CD4-positive, alpha-beta T cell treated with Interleukin-15 for 1 hour (primary cell): ENCODE results near the gene SULT1C2.

Experiments
- DNase-seq: peaks from one replicate; pipeline ENCODE4 v3.0.0-alpha.2; 2020

The SULT1C2 gene

DNA sequence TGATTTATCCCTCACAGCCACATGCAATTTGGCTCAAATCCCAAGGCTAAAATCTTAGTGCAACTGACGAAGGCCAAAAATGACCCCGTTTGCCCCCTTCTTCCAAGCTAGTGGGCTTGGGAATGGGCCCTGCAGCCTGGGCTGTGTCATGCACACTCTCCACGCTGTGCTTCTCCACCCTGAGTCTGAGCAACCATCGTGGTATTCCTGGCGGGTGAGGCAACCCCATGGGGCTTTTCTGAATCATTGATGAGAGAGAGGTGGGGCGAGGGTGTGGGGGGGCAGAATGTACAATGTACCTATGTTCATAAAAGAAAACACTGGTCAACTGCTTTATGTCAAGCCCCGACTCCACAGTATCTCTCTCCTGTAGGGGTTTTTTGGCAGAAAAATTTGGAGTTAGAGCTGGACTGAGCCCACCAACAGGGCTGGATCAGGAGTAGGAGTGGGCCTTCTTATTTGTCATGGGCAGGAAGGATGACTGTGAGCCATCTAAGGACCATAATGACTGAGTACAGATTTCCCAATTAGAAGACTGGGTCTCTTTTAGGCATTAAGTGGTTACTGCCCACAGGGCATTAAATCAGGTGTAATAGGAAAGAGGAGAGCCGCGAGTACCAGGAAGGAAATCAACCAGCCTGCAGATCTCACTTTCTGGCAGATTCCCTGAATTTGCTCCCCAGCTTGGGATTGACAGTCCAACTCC is 8.9 kb downstream of the SULT1C2 start:
- DNase-seq: no peak

DNA sequence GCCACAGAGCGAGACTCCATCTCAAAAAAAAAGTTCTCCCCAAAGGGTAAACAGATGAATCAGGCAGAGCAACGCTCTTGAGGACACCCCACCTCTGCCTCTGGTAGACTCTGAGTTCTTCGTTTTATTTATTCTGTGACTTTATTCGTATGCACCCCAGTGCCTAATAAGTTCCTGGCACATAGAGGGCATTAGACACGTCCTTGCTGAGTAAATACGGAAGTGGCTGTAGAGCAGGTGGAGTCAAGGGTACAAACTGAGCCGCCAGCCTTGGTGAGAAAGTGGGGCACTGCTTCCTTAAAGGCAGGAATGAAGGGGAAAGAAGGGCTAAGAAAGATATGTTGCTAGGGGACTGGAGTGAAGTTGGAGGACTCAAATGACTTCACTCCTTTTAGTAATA is 12.9 kb downstream of the SULT1C2 start:
- DNase-seq: no peak

DNA sequence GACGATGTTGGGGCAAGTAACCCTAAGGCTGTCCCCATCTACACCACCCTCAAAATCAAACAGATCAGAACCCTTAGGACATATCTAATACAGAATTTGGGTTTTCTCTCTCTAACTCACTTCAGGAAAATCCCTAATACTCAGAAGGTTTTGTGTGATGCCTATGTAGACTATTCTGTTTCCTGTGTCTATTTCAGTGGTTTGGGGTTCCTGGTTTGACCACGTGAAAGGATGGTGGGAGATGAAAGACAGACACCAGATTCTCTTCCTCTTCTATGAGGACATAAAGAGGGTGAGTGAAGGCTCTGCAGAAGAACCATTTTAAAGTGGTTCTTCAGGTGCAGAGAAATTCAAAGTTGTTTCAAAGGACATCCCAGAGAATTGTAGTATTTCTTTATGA is 16.3 kb downstream of the SULT1C2 start:
- no peak for DNase-seq

DNA sequence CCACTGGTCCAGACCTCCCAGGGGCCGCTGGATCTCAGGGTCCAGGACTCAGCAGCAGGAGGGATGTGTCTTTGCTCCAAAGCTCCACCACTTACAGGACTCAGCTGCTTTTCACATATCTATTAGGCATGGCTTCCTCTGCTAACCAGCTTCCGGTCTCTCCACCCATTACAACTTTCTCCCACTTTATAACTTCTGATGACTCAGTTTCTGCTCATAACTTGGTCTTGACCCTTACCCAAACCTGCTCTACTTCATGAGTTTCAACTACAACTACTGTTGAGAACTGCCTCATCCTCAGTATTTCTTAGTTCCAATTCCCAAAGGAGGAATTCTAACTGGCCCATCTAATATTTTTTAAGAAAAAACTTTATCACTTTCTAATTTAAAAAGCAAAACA is 17.2 kb downstream of the SULT1C2 start:
- no peak for DNase-seq

DNA sequence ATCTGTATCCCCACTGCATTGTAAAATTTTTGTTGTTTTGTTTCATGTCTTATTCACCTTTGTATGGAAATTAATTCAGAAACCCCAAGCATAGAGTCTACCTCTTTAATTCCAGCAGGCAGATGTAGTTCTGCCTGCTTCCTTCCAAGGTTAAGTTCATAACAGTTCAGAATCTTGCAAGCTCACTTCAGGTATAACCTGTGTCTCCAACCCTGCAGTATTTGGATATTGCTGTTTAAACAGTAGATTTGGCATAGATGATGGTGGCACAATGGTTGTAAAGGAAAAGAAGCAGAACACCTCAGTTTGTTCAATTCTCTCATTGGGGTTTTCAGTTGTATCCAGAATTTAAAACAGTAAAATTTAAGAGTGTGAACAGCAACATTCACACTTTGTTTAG is 21.2 kb downstream of the SULT1C2 start:
- no peak for DNase-seq

DNA sequence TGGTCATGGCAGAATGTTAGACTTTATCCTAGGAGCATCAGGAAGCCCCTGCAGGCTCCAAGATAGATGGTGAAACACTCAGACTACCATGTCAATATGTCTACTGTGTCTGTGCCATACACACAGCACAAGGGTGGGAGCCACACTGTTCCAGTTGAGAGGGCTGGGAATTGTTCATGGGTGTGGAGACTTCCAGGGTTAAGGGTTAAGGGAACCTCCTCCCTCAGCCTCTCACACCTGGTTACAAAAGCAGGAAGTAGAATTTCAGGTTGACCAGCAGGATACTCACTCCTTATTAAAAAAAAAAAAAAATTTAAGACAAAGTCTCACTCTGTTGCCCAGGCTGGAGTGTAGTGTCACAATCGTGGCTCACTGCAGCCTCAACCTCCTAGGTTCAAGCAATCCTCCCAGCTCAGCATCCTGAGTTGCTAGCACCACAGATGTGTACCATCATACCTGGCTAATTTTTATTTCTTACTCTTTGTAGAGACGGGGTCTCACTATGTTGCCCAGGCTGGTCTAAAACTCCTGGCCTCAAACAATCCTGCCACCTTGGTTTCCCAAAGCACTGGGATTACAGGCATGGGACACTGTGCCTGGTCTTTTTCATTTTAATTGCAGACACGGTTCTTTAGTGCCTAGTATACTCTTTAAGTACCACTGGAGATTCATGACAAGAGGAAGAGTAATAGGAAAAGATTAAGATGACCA is 26.0 kb downstream of the SULT1C2 start:
- DNase-seq: no peak

DNA sequence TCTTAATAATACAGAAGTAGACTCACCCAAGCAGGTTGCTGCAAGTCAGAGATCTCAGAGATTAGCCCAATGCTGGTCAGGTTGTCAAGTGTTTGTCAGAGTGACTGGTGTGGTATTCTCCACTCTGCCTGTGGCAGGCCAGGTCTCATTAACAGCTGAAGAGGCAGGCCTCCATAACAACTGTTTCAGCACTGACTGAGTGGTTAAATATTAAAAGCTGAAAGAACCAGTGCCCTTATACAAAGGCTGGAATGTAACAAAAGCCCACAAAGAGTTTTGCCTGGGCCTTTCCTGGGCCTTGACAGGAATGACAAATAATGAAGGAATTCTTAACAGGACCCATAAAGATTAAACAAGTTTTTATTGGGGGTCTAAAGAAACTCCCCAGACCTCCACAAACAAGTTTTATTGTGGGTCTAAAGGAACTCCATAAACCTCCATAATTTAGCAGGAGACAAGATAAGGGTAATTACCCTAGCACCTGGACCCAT is 26.8 kb downstream of the SULT1C2 start:
- DNase-seq: no peak

DNA sequence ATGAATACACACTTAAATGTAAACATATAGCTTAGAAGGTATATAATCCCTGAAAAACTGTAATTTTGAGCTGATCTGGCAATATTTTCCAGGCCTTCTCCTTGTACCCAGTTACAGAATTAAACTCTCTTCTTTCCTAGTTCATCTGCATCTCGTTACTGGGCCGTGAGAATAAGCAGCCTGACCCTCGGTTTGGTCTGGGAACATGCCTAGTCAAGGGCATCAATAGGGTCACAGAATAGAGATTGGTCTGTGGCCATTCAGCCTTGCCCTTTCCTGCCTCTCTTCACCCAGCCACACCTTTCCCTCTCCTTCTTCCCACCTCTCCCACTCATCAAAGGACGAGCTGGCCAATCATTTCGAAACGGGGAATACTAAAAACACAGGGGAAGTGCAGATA is 27.3 kb downstream of the SULT1C2 start:
- DNase-seq: no peak

DNA sequence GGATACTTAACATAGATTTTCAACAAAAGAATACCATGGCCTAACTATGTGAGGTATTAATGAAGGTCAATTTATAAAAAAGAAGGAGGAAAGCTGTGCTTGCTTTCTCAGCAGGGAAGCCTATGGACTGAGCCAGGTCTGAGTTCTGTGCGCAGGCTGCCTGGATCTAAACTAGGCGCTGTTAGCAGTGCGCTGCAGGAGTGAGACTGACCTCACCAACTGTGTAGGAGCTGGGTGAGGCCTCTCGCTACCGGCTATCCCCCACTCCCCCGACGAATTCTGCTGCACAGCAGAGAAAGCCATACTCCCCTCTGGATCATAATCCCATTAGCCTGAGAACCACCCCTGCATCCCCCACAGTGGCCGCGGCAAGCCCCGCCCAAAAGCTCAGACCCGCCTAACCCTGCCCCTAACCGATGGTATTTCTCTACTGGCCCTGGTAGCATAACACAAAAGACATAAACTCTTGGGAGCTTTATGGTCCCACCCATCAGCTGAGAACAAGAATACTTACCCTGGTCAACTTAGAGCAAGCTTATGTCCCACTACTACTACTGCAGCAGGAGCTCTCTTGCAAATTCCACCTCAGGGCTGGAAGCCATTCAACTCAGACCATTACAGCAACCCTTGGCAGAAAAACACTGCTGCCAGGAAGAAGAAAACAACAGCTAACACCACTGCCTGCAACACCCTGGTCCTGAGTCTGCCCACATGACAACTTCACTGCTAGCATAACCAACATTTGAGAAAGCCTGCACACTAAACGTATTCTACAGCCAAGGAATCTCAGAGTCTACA is 28.0 kb downstream of the SULT1C2 start:
- DNase-seq: no peak

DNA sequence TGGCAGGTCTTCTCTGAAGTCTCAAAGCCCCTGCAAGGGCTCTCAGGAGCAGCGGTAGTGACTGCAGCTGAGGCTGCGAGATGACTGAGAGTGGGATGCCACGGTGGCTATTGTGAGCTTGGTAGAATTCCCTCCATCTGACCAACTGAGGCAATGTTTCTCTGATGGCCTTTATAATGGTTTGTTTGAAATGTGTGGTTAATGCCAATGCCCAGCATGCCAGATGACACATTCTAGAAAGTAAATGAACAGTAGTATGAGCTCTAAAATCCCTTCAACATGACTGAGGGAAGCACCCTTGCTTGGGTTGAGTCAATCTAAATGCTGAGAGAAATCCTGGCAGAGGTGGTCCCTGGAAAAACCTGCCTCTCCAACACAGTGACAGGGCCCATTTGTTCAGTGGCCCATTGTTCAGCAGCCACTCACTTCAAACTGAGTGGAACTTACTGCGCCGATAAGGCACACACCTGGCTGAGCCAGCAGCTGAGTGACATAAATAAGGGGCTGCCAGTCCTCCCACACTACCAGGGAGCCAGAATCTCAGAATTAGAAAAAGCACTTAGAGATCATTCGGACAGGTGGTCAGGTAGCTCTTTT is 31.7 kb downstream of the SULT1C2 start:
- DNase-seq: no peak

DNA sequence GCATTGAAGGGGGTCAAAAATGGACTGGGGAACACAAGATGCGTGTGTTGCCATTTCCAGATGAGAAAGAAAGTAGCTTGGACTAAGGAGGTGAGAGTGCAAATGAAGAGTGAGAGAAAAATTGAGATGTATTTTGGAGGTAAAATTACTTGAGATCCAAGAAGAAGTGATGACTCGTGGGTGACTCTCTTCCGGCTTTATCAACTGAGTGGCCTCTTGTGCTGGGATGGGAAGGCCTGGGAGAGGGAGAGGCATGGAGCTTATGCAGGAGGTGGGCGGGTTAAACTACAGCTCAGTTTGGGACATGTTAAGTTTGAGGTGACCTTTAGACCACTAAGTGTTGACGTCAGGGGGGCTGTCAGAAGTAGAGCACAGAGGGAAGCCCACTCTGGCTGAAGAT is 34.9 kb downstream of the SULT1C2 start:
- no peak for DNase-seq

DNA sequence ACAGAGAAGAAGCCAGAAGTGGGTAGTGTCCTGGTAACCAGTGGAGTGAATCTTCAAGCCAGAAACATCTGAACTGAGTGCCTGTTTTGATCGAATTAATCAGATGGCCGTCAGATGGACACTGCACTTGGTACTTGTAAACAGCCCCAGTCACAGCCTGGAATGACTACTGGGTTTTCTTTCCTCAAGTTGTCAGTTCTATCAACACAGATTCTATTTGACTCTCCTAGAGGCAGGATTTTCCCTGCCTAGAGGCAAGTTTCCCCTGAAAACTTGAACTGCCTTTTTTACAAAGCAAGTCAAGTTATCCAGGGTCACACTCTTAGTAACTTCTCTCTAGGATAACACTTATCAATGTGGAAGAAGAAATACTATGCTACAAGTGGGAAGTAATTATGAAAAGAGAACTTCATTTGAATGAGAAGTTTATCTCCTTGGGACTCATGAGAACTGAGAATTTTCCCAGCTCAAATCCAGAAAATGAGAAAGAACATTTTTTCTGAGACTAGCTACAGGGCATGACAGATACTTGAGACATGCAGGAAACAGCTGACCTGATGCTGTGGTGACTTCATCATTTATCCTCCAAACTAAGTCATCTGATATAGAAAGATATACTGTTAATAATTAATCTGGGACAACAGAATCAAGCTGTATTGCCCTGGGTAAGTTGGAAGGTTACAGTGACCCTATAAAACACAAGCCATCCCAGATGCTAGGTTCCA is 36.0 kb downstream of the SULT1C2 start:
- DNase-seq: no peak

DNA sequence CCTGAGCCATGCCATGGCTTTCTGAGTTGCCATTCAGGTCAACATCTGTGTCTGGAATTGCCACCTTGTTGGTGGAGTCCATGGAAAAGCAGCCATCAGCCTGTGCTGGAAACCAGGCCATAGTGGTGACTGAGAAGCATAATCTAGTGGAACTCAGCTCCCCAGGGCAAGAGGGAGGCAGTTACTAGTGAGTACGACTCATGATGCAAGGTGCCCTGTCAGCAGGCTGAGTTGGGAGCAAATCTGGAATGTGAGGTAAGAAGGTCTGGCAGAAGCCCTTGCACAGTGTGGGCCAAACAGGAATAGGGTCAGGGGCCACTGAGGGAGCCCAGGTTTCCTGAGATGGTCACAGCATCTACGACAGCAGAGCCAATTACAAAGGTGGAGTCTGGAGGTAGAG is 37.1 kb downstream of the SULT1C2 start:
- DNase-seq: no peak

DNA sequence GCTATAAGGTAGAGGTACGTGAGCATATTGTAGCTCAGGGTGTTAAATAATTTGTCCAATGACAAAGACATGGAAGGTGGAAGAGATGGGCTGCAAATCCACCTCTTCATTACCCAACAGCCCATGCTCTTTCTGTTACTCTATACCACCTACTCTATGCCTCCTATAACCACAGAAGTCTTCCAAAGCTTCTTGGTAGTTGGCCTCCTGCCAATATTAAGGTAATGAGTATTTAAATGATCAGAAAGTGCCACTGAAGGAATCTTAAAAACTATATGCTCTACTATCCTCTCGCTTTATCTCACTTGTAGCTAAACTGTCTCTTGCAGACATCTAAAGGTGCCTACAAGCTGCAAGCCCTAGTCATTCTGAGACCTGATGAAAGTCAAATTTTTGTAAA is 41.1 kb downstream of the SULT1C2 start:
- DNase-seq: no peak

DNA sequence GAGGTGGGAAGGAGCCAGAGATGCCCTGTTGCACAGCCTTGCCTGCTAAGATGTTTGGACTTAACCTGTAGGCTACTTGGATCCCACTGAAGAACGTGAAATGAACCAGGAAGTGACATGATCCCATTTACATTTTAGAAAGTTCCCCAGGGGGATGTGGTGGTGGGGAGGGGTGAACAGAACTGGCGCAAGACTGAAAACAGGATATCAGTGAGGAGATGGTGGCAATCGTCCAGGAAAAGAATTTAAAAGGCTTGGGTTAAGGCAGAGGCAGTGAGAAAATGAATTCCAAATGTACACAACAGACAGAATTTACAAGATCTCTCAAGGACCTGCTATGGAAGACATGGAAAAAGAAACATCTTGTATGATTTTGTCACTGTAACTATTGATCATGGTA is 42.3 kb downstream of the SULT1C2 start:
- no peak for DNase-seq

DNA sequence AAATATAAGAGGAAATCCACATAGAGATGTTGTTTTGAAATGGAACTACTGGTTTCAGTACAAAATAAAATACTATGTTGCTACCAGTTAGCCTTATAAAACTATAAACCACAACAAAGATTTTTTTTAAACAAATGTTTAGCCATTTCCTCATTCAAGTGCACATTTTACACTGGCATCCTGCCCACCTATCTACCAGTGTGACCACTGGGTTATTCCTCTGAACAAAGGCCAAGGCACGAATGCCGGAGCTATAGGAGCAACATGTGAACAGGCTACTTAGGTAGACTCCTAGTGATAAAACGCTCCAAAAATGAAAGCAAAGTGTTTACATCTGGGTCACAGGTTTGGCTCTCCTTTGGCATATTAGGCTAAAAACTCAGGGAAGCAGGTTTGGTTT is 57.3 kb downstream of the SULT1C2 start:
- DNase-seq: no peak

DNA sequence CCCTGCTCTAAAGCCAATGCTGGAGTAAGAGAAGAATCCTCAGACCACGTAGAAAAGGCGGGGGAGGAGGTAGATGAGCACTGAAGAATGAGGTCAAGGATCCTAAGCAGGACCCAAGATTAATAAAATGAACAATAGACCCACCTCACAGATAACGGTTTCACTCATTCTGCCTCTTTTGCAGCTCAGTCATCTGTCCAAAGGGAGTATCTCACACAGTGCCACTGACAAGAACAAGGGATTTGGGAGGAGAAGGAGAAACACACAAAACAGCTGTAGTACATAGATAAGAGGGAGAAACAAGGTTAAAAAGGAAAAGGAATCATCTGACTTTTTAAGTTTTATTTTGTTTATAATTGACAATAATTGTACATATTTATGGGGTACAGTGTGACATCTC is 58.1 kb downstream of the SULT1C2 start:
- no peak for DNase-seq

DNA sequence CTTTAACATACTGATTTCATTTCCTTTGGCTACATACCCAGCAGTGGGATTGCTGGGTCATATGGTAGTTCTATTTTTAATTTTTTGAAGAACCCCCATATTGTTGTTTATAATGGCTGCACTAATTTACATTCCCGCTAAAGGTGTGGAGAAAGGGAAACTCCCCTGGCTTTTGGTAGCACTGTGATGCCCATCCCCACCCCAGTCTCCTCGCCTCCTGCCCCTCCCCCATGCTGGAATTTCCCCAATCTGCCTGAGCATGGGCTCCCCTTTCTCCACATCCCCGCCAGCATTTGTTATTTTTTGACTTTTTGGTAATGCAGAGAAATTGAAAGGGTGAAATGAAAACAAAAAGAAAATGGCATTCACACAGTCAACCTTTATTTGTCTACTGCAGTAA is 59.1 kb downstream of the SULT1C2 start:
- no peak for DNase-seq

DNA sequence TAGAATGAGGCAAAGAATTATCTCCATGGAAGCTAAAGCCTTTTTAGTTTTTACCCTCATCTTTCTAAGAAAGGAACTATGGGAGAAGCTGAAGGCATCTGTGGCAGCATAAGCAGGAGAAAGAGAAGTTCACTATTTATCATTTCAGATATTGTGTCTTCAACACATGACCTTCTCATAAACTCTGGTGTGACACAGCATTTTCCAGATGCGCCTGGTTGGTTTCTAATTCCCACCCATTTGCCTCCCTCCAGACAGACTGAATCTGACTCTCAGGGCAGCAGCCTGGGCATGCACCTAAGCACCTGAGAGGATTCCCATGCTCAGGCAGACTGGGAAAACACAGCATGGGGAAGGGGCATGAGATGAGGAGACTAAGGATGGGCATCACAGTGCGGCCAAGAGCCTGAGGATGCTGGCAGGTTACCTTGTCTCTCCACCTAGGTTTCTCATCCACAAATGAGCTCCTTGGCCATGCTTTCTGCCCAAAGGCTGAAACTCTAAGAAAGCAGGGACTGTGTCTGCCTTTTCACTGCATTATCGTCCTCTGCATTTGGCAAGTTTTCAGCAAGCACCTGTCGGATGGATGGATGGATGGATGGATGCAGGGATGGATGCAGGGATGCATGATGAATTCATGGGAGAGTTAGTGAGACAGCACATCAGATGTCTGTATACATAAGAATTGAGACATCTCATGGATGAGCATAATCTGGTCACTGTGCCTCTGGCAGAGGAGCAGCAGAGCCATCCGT is 60.3 kb downstream of the SULT1C2 start:
- no peak for DNase-seq

DNA sequence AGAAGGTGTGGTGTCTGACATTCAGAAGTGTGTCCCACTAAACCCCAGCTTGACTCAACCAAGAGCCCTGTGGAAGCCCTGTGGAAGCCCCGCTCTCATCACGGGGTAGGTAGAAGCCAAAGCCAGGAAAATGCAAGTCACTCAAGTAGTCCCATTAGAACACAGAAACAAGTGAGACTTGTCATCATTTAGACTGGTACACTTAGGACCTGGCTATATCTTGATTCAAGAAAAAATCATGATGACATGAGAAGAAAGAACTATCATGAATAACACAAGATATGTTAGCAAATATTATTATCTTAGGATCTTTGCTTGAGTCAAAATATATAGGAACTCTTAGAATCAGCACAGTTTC is 60.9 kb downstream of the SULT1C2 start:
- no peak for DNase-seq

DNA sequence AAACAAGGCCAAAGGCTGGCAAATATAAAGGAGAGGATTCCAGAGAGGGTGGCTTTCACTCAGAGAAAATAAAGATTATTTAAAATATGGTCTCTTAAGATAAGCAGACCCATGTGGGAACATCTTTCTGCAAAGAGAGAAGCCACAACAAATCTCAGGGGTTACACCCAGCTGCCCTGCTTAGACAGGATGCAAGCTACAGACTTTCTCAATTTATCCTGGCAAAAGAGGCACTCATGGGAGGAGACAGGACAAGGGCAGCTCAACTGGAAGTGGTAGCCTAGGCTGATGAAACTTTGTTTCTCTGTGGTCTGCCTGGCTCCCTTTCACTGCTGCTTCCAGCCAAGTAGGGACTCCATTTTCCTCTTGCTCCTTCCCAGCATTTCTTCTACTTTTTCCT is 63.2 kb downstream of the SULT1C2 start:
- no peak for DNase-seq

DNA sequence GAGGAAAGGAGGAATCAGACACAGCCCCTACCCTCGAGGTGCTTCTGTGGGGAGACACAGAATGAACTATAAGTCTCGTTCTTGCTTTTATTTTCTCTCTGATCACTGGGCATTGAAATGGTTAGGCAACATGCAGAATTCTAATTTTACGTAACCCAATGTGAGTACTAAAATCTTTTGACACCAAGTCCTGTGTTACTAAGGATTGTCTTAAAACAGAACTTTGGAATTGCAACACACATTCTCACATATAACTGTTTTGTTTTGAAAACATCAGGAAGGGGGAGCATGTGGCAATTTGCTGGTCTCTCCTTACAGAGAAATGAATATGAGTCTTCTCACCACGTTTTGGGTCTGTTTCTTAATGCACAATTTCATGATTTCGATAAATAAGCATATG is 65.4 kb downstream of the SULT1C2 start:
- no peak for DNase-seq
